HG03378 (cell line): ENCODE measurements around the gene PAM16.

Experiments
- ATAC-seq: cut with Tn5 transposase; IDR thresholded peaks from one replicate; pipeline ENCODE4 v1.9.1; 2021; ENCODE audit warnings: mild to moderate bottlenecking, moderate library complexity; ENCODE audit not compliant: unreplicated experiment

The PAM16 gene

DNA sequence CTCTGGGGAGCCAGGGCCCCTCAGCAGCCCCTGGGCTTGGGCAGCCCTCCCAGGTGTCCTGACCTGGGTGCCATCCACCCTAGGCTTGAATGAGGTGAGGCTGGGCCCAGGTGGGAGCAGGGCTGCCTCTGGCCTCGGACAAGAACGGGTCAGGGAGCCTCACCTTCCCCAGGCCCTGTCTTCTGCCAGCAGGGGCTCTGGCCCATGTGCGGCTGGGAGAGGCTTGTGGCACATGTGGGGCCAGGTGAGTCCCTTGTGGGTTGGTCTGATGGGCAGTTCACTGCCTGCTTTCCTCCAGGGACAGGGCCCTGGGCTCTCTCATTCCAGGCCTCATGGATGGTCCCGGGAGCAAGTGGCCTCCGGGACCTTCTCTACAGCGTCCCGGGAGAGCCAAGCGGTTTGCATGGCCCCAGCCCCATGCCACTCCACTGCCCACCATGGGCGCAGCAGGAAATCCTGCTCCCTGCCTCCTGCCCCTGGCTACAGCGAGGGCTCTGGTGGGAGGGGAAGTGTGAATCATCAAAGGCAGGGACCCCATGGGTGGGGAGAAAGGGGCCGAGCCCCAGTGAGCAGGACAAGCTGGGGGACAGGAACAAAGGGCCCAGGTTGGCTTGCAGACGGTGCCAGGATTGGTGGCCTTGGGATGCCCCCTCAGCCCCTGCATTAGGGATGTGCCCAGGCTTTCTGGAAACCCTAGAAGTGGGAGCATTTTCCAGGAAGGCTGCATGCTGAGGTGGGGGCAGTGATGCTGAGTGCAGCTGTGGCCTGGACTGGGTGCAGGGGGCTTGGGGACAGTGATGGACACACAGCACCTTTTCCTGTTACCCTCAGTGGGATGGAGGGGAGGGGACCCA is 32.7 kb upstream of the PAM16 start:
- no peak for ATAC-seq

DNA sequence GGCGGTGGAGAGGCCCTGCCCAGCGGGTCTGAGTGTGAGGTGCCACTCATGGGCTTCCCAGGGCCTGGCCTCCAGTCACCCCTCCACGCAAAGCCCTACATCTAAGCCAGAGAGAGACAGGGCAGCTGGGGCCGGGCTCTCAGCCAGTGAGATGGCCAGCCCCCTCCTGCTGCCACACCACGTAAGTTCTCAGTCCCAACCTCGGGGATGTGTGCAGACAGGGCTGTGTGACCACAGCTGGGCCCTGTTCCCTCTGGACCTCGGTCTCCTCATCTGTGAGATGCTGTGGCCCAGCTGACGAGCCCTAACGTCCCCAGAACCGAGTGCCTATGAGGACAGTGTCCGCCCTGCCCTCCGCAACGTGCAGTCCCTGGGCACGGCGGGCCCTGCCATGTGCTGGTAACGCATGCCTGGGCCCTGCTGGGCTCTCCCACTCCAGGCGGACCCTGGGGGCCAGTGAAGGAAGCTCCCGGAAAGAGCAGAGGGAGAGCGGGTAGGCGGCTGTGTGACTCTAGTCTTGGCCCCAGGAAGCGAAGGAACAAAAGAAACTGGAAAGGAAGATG is 31.8 kb upstream of the PAM16 start:
- no peak for ATAC-seq

DNA sequence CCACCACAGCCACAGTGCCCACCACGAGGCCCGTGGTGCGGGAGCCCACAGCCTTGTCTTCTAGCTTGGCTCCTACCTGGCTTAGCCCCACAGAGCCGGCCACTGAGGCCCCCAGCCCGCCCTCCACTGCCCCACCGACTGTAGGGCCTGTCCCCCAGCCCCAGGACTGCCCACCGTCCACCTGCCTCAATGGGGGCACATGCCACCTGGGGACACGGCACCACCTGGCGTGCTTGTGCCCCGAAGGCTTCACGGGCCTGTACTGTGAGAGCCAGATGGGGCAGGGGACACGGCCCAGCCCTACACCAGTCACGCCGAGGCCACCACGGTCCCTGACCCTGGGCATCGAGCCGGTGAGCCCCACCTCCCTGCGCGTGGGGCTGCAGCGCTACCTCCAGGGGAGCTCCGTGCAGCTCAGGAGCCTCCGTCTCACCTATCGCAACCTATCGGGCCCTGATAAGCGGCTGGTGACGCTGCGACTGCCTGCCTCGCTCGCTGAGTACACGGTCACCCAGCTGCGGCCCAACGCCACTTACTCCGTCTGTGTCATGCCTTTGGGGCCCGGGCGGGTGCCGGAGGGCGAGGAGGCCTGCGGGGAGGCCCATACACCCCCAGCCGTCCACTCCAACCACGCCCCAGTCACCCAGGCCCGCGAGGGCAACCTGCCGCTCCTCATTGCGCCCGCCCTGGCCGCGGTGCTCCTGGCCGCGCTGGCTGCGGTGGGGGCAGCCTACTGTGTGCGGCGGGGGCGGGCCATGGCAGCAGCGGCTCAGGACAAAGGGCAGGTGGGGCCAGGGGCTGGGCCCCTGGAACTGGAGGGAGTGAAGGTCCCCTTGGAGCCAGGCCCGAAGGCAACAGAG is 31.0 kb upstream of the PAM16 start:
- no peak for ATAC-seq

DNA sequence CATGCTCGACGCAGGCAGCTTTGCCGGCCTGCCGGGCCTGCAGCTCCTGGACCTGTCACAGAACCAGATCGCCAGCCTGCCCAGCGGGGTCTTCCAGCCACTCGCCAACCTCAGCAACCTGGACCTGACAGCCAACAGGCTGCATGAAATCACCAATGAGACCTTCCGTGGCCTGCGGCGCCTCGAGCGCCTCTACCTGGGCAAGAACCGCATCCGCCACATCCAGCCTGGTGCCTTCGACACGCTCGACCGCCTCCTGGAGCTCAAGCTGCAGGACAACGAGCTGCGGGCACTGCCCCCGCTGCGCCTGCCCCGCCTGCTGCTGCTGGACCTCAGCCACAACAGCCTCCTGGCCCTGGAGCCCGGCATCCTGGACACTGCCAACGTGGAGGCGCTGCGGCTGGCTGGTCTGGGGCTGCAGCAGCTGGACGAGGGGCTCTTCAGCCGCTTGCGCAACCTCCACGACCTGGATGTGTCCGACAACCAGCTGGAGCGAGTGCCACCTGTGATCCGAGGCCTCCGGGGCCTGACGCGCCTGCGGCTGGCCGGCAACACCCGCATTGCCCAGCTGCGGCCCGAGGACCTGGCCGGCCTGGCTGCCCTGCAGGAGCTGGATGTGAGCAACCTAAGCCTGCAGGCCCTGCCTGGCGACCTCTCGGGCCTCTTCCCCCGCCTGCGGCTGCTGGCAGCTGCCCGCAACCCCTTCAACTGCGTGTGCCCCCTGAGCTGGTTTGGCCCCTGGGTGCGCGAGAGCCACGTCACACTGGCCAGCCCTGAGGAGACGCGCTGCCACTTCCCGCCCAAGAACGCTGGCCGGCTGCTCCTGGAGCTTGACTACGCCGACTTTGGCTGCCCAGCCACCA is 30.2 kb upstream of the PAM16 start:
- no peak for ATAC-seq

DNA sequence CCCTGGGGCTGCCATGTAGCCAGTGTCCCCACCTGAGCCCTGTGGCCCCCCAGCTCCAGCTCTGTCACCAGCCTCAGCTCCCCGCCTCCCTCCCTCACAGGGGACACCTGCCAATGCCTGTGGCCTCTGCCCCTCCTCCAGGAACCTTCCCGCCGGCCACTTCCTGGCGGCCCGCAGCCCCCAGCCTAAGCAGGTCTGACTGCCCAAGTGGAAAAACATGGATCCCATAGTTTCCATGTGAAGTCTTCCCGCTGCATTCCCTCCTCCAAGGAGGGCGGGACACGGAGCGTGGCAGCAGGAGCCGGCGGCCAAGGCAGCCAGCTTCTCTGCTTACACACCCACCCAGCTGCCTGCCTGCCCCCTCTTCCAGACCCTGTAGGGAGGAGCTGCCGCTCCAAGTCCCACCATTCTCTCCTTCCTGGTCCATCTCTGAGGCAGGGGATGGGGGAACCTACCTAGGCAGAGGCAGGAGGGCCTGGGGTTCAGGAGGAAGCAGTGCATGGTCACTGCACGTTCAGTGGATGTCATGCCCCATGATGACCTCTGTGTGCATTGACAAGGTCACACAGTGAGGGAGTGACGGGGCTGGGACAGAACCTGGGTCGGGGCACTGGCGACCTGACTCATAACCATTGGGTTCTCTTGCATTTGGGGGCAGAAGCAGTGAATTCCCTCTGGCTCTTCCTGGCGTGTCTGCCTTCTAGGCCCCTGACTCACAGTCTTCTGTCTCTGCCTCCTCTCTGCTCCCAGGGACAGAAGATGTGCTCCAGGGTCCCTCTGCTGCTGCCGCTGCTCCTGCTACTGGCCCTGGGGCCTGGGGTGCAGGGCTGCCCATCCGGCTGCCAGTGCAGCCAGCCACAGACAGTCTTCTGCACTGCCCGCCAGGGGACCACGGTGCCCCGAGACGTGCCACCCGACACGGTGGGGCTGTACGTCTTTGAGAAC is 29.3 kb upstream of the PAM16 start:
- ATAC-seq, result no peak

DNA sequence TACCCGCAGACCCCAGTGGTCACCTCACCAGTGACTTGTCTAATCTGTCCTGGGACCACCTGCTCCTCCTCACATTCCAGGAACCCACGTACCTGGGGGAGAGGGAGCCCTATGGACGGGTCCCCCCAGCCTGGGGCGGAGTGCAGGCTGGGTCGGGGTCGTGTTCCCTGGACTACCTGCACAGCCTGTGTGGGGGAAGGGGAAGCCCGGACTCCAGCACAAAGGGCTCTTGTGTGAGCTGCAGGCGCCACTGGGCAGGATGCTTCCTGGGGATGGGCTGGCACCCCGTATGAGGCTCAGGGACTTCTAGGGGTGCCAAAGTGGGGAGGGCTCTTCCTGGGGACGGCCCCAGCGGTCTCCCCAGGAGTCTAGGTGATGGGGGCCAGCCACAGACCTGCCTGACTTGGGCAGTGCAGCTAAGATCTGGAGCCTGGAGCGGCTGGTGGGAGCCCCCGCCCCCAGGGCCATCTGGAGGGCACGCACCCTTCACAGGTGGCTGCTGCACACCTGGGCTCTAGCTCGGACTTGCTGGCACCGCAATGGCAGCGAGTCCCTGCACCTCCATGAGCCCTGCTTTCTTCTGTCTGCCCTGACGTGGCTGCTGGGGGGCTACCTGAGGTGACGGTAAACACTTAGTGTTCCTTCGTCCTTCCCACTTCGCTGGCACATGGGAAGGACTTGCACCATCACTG is 28.0 kb upstream of the PAM16 start:
- ATAC-seq, result no peak

DNA sequence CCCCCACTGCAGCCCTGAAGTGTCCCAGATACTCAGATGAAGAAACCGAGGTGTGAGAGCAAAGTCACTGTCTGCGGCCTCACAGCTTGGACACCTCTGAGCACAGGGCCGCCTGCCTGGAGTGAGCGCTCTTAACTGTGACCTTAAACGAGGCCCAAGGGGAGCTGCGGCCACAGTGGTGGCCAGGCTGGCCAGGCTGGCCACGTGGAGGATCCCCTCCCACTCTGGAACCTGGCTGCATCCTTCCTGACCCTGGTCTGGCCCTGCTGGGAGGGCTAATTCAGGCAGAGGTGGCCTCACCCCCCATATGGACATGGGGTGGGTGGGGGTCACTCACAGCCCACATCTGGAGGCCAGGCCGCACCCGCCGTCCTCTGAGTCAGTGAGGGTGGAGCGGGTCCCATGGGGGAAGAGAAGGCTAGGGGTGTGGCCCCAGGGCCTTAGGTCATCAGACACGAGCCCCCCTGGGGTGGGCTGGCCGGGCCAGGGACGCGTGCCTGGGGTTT is 27.1 kb upstream of the PAM16 start:
- no peak for ATAC-seq

DNA sequence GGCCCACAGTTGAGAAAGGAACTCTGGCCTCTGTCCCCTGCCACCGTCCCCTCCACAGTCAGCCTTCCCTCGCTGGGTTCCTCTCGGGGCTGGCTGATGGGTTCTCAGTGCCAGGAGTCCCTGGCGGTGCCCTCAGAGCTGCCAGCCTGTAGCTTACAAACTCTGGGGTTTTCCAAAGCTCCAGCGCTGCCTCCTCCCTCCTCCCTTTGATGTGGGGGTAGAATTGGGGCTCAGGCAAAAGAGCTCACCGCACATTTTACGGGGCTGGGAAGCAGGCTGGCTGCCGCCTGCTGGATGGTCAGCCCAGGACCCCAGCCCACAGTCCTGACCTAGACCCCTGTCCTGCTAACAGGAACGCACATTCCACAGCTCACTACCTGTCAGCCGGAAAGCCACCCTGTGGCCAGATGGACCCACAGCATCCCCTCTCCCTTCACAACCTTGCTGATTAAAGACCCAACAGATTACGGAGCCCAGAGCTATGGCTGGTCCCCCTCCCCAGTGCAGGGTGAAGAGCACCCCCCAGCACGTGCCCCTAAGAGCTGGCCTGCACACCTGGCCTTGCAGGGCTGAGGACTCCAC is 26.5 kb upstream of the PAM16 start:
- no peak for ATAC-seq

DNA sequence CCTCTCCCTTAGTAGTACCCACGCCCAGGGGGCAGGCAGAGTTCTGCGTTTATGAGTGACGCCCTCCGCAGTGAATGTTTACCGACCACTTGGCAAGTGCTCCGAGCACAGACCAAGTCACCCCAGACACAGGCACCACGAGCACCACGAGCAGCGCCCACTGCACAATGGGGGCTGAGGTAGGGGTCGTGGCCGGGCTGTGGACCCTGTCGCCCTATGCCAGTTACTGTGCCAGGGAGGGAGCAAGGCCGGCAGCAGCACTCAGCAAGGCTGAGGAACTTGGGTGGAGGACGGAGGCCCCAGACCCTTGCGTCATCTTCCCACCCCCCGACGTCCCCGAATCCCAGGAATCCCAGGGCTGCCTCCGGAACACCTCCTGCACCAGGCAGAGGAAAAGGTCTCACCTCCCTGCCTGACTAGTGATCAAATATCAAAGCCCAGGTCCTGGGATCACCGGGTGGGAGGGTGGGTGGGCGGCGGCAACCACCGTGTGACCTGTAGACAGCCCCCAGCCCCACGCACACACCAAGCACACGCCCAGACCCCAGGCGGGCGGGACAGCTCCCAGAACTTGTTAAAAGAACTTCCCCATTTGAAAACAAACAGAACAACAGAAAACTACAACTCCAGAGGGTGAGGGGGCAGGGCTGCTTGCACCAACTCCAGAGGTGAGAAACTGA is 25.9 kb upstream of the PAM16 start:
- ATAC-seq, result no peak

DNA sequence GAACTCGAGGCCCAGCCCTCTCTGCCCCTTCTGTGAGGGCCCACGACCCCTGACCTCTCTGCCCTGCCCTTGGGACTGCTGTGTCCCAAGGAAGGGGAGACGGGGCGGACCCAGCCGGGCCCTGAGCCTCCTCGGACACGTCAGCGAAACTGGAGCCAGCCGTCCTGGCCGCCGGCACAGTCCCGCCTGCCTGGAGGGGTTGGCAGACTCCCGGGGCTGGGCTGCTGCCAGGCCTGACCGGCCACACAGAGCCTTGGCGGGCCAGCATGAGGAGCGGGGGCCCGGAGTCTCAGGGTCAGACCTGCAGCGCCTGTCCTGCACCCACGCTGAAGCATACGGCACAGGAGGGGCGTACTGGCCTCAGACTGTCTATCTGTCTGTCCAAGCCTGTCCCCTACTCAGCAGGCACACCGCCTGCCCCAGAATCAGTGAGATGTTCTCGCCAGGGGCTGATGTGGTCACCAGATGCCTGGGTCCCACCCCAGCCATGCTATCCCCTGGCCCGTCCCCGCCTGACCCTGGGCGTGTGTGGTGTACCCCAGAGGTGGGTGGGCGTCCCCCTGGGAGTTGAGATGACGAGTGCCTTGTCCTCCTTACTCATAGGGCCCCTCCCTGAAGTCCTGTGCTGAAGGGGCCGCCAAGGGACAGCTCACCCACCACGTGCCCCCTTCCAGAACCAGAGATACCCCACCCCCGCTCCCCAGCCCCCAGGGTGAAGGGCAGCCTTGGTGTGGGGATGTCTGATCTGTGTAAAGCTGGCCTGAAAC is 25.2 kb upstream of the PAM16 start:
- no peak for ATAC-seq

DNA sequence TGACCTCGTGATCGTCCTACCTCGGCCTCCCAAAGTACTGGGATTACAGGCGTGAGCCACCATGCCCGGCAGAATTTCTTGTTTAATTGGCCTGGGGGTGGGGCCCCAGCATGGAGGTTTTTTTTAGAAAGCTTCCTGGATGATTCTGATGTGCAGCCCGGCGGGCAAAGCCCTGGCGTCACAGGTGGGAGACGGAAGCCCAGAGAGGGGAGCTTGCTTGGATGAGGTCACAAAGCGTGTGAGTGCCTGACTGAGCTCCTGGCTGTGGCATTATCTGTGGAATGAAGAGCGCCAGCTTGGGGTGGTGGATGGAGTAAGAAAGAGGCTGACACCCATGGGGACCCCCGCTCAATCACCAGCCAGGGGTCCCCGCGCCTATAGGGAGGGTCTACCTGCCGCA is 24.6 kb upstream of the PAM16 start:
- ATAC-seq, result no peak

DNA sequence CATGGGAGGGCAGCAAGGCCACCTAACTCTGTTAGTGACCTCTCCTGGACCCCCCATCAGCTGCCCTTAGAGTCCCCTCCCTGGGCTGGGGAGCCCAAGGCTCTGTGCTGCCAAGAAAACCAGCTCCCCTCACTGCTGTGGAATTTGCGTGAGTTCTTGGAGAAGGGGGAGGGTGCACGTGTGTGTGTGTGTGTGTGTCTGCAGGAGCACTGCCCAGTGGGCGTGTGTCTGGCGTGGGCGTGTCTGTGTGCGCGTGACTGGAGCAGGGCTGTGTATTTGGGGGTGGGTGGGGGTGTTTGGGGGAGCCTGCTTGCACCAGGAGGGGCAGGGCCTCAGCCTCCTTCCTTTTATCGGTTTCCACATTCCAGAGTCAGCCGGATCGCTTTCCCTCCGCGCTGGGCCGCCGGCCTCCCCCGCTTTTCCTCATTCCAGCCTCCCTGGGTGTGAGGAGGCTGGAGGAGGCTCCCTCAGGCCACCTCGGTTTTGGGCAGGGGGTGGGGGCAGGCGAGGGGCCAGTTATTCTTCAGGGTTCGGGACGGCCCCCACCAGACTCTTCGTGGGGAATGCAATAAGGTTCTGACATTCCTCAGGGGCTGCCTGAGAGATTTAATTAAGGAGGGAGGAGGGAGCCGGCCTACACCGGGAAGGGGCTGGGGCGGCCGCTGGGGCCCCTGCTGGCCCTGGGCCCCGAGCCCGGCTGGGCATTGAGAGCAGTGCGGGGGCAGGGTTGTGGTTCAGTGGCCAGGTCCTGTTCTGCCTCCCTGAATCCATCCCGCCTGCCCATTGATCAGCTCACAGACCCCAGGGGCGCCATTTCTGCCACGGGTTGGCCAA is 23.0 kb upstream of the PAM16 start:
- ATAC-seq, result no peak

DNA sequence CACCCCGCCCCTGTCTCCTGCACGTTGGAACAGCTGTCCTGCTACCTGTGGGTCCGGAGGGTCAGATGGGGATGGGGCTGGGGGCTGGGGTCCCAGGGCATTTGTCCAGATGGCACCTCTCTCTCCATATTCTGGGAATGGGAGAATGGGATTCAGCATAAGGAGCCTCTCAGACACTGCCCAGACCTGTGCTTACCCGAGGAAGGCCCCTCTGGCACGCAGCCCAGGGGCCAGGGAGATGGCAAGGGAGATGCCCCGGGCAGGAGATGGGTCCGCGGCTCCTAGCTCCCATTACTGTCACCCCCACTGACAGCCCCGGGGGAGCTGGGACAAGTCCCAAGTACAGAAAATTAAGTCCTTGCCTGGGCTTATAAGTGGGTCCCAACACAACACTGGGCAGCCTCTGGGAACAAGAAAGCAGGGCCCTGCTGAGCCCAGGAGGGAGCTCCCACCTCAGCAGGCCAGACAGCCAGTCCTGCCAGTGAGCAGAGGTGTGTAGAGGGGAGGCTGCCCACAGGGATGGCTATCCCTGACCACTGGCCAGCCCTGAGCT is 22.3 kb upstream of the PAM16 start:
- no peak for ATAC-seq

DNA sequence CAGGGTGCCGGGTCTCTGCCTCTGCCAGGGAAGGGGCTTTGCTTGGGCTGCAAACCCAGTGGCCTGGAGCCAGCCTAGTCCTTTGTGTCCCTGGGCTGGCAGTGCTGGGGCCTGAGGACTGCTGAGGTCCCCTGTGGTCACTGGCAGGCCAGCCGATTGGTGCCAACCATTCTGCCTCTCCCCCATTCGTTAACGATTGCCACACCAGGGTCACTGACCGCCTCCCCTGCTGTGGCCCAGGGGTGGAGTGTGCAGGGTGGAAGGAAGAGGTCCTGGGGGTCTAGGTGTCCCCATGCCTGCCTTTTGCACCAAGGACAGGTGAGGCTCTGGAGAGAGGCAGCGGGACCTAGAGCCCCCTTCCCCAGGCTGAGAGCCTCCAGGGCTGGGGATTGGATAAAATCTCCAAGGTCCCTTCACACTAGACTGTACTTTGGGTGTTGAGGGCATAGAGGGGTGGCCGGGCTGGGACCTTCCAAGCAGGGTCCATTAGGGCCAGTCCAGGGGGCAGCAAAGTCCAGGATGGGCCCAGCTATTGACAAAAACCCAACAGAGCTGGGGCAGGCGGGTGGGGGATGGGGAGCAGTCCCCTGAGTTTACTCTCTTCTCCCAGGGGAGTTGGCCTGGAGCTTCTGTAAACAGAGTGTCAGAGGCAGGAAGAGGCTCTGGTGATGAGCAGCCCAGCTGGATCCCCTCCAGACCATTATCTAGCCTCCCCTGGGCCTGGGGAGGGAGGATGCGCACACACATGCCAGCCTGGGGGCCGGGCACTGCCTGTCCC is 21.6 kb upstream of the PAM16 start:
- no peak for ATAC-seq

DNA sequence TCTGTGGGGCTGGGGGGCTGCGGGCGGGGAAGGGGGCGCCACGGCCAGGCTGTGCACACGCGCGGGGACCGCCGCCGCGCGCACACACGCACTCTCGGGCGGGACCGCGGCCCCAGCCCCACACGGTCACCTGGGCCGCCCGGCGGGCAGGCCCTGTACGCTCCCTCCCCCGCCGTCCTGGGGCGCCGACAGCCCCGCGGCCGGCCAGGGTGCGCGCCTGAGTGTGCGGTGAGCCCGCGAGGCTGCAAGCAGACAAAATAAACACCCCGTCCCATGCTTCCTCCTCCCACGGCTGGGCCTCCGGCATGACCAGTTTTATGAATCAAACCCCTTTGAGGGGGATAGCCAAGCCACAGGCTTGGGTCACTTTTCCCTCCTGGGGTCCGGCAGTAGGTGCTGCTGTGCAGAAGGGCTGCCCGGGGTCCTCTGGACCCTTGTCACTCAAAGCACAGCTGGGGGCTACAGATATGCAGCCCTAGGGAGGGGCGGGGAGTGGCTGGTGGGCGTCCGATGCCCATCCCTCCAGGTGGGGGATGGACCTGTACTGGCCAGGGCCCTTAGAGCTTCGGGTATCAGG is 21.0 kb upstream of the PAM16 start:
- ATAC-seq, result no peak
